ENCODE measurements around the gene DPEP1.

The DPEP1 gene

DNA sequence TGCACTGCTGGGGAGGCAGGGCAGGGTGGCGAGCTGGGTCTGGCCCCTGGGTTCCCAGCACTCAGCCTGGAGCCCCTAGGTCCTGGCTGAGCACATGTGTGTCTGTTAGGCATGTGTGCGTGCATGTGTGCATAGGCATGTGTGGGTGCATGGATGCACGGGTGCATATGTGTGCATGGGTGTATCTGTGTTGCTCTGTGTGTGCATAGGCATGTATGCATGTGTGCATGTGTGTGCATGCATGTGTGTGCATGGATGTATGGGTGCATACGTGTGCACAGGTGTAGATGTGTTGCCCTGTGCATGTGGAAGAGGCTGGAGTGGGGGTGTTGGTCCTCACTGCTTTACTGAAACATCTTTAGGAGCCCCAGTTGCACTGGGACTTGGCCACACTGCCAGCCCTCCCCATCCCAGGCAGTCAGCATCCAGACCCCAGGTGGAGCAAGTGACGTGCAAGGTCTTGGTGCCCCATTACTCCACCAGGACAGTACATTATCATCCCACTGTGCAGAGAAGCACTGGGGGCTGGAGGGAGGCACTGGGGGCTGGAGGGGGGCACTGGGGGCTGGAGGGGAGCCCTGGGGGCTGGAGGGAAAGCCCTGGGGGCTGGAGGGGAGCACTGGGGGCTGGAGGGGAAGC lies 10.4 kb upstream of the DPEP1 start:
- TF ChIP-seq, protein P1, sequence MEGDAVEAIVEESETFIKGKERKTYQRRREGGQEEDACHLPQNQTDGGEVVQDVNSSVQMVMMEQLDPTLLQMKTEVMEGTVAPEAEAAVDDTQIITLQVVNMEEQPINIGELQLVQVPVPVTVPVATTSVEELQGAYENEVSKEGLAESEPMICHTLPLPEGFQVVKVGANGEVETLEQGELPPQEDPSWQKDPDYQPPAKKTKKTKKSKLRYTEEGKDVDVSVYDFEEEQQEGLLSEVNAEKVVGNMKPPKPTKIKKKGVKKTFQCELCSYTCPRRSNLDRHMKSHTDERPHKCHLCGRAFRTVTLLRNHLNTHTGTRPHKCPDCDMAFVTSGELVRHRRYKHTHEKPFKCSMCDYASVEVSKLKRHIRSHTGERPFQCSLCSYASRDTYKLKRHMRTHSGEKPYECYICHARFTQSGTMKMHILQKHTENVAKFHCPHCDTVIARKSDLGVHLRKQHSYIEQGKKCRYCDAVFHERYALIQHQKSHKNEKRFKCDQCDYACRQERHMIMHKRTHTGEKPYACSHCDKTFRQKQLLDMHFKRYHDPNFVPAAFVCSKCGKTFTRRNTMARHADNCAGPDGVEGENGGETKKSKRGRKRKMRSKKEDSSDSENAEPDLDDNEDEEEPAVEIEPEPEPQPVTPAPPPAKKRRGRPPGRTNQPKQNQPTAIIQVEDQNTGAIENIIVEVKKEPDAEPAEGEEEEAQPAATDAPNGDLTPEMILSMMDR (IDR thresholded peaks at IDR 0.05; ENCODE audit: extremely low read depth, missing control alignments) = no peak
- no peak for DNase-seq (ENCODE audit: low spot score)

DNA sequence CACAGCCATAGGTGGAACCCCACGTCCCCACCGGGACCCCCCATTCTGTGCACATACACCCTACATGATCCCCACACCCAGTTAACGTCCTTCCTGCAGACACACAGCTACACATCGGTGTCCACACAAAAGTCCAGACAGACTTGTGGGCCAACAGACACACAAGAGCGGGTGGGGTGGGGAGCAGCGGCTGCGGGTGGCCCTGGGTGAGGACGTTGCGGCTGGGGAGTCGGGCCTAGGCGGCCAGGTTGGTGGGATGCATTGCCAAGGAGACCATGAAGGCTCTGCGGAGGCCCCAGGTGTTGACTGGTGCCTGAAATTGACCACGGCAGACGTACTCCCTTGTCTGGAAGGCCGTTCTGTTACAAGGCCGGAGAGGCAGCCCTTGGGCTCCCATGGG lies 8.7 kb upstream of the DPEP1 start:
- TF ChIP-seq, protein P1 (IDR thresholded peaks at IDR 0.05; ENCODE audit: extremely low read depth, missing control alignments) = no peak
- DNase-seq (ENCODE audit: low spot score) = no peak

DNA sequence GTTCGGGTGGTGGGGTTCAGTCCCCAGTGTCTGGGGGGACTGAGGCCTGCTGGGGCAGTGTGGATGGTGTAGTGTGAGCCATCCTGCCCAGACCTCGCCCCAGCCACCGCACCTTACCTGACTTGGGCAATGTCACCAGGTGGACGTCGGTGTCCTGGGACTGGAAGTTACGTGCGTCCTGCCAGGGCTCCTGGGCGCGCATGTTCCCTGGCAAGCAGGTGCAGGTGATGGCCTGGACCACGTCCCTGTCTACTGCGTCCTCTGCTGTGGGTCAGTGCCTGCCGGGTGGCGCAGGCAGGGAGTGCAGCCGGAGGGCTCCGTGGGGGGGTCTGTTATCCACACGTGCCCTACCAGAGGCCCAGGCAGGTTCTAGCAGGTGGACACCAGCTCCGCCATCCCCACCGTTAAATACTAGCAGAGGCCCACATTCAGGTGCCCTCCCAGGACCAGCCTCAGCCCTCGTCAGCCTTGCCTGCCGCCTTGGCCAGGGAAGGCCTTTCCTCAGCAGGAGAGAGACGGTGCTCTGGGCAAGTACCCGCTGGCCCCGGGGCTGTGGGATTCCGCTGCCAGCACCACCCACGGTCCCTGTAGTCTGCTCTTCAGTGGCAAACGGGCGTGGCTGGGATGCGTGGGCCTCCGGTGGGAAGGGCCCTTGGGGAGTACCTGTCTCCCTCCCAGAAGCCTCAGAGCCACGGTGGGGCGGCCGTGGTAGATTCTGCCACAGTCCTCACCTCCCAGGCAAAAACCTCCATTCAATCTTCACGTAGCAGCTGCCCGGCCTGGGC lies 8.1 kb upstream of the DPEP1 start:
- no peak for DNase-seq (ENCODE audit: low spot score)
- TF ChIP-seq, protein P1 (IDR thresholded peaks at IDR 0.05; ENCODE audit: extremely low read depth, missing control alignments) = no peak

DNA sequence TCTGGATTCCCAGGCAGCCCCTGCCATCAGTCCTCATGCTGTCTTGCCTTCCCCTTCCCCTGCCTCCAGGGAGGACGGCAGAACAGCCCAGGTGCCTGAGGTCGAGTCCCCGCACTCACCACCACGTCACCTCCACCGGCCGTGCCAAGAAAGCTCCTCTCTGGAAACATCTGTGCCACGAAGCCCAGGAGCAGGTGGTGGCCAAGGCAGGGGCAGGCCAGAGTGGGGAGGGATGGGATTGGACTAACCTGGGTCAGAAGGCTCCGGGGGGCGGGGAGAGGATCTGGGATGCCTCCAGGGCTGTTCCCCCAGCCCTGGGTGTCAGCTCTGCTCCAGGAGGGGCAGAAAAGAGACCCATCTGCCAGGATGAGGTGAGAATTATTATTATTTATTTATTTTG lies 7.4 kb upstream of the DPEP1 start:
- no peak for DNase-seq (ENCODE audit: low spot score)
- TF ChIP-seq, protein P1 (IDR thresholded peaks at IDR 0.05; ENCODE audit: extremely low read depth, missing control alignments) = no peak

DNA sequence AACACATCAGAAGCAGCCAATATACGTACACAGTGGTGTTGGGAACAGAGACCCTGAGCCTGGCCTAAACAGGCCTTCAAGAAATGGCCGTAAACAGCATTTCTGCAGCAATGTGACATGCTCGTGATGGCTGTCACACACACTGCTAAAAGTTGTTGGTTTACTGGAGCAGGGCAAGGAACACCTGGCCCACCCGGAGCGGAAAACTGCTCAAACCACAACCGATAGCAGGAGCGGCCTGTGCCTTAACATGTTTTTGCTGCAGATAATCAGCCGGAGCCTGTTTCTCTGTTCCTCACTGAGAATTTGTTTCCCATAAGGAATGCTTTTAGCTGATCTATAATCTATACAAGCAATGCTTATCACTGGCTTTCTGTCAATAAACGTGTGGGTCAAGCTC lies 6.0 kb upstream of the DPEP1 start:
- TF ChIP-seq, protein P1 (IDR thresholded peaks at IDR 0.05; ENCODE audit: extremely low read depth, missing control alignments) = no peak
- no peak for DNase-seq (ENCODE audit: low spot score)

DNA sequence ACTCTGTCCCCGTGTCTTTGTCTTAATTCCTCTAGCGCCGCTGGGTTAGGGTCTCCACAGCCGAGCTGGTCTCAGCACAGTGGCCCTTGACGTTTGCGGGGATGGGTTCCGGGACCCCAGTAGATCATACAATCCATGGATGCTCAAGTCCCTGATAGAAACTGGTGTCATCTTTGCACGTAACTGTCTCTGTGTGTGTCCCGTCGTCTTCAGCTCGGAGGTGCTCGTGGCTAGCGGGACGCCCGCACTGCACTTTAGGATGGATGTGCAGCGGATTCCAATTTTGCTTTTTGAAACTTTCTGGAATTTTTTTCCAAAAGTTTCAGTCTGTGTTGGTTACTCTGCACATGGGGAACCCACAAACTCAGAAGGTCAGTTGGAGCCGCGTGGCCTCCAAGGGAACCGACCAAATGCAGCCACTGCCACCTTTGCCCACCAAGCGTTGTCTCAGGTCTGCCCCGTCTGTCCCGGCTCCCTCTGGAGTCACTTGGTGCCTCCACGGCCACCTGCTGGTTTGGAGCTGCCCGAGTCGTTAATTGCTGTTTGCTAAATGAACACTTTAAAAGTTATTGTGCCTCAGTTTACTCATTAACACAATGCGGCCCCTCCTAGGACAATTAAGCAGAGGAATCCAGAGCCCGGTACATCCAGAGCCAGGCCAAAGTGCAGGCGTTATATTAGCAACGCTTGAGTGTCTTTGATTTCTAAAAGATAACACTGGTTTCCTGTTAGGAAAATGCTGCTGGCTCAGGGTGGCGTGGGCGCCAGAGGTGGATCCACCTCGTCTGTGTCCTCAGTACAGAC lies 5.3 kb upstream of the DPEP1 start:
- DNase-seq (ENCODE audit: low spot score) = no peak
- TF ChIP-seq, protein P1 (IDR thresholded peaks at IDR 0.05; ENCODE audit: extremely low read depth, missing control alignments) = no peak

DNA sequence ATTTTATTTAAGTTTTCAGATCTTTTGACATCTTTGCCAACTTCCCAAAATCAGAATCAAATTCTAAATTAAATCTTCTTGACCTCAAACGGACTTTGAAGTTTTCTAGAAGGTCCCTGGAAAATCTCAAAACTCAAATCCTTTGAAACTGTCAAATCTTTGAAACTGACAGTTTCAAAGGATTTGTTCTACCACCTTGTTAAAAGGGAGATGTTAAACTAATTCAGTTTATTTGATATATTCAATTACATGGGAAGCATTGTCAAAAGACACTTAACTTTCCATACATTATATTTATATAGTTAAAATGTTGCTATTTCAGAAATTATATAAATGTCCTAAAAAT lies 3.4 kb upstream of the DPEP1 start:
- TF ChIP-seq, protein P1 (IDR thresholded peaks at IDR 0.05; ENCODE audit: extremely low read depth, missing control alignments) = no peak
- no peak for DNase-seq (ENCODE audit: low spot score)
